ENCODE data around the gene HSD17B4. TPM values are rescaled to one million over a fixed set of nuclear protein-coding genes. Genes with fewer than 3 reads are reported as not detected.
A peak's percentile ranks its signal among the peaks of the same experiment; 100 is the strongest.

HSD17B4 gene
- total and polyA plus RNA-seq, 2 of the 13 experiments (the other 11 are each of a cell fraction or from before 2014, with no cell fraction given), result 178 to 399 TPM

DNA sequence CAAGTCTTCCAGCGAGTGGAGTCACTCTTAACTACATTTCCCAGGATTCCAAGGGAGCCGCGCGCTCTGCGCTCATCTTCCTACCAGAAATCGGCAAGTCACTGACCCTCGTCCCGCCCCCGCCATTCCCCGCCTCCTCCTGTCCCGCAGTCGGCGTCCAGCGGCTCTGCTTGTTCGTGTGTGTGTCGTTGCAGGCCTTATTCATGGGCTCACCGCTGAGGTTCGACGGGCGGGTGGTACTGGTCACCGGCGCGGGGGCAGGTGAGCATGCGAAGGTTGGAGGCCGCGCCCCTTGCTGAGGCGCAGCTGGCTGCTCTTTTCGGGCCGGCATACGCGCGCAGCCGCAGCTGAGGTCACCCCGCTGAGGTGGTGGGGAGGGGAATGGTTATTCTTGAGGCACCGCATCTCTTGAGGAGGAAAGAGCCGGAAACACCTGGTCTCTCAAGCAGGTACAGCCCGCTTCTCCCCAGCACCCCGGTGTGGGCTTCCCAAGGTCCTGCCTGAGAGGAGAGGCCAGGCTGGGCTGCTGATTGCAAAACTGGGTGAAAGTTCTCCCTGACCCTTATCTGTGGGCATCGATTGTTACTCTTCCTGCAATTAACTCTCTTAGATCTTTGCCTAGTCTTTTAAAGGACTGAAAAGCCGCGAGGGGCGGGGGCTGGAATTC lies at the start of gene HSD17B4 (continued):
- TF ChIP-seq, protein P1, sequence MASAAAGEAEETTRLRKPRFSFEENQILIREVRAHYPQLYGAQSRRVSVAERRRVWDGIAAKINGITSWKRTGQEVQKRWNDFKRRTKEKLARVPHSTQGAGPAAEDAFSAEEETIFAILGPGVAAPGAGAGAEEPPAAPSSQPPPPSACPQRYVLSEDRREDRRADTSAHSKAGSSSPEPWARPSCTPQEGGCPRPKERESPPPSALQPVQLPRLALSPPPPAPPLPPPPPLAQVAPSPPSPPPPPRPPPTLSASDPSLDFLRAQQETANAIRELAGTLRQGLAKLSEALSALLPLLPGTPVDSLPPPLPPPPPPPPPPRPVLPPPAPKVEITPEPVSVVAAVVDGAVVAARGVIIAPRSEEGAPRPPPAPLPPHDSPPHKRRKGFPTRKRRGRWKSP (CRISPR knock-in tag; IDR thresholded peaks at IDR 0.05), result no peak; the same call in 1 of the 2 replicates
- TF ChIP-seq ERF (CRISPR knock-in tag; IDR thresholded peaks at IDR 0.05) (0 out of 2 replicates have a peak, but pooled peaks have one; percentile 11), HOXA9 (CRISPR knock-in tag; IDR thresholded peaks at IDR 0.05; ENCODE audit: borderline replicate concordance) (no peak), NAIF1 (CRISPR knock-in tag; IDR thresholded peaks at IDR 0.05; ENCODE audit: borderline replicate concordance) (peak; percentile 58; the same call in 1 of the 2 replicates), ZNF7 (CRISPR knock-in tag; IDR thresholded peaks at IDR 0.05) (no peak), NFRKB (IDR thresholded peaks at IDR 0.05) (no peak), TCF7L2 (IDR thresholded peaks at IDR 0.05; ENCODE audit: low read depth, low read length) (no peak), CBX1 (IDR thresholded peaks at IDR 0.05; ENCODE audit: low read depth) (no peak), ZNF331 (CRISPR knock-in tag; IDR thresholded peaks at IDR 0.05) (peak; percentile 60), ZNF709 (CRISPR knock-in tag; IDR thresholded peaks at IDR 0.05) (peak; percentile 75), MIXL1 (CRISPR knock-in tag; IDR thresholded peaks at IDR 0.05) (peak; percentile 92; the same call in 1 of the 2 replicates), ZNF614 (CRISPR knock-in tag; IDR thresholded peaks at IDR 0.05; ENCODE audit: borderline replicate concordance) (peak; percentile 66; the same call in 1 of the 2 replicates), ZNF296 (CRISPR knock-in tag; conservative IDR thresholded peaks at IDR 0.05) (peak; percentile 67; the same call in 1 of the 2 replicates), ZNF660 (CRISPR knock-in tag; IDR thresholded peaks at IDR 0.05; ENCODE audit: borderline replicate concordance, low read depth) (no peak; the same call in 1 of the 2 replicates), MTA3 (CRISPR knock-in tag; IDR thresholded peaks at IDR 0.05) (no peak), FOSL1 (CRISPR knock-in tag; IDR thresholded peaks at IDR 0.05; ENCODE audit: borderline replicate concordance) (no peak), XRCC5 (optimal IDR thresholded peaks at IDR 0.05; ENCODE audit: low read length) (peak; percentile 21), ZNF138 (CRISPR knock-in tag; IDR thresholded peaks at IDR 0.05; ENCODE audit: low read depth) (no peak), ASH2L (IDR thresholded peaks at IDR 0.05; ENCODE audit: insufficient read length, low read depth, low read length) (peak; percentile 87), ARNT2 (CRISPR knock-in tag; IDR thresholded peaks at IDR 0.05; ENCODE audit: low read depth) (peak; percentile 82), FOXJ3 (CRISPR knock-in tag; IDR thresholded peaks at IDR 0.05; ENCODE audit: borderline replicate concordance) (peak; percentile 91), ZNF678 (CRISPR knock-in tag; IDR thresholded peaks at IDR 0.05) (no peak), BRCA1 (CRISPR knock-in tag; IDR thresholded peaks at IDR 0.05) (no peak)
- TF ChIP-seq, protein P2, sequence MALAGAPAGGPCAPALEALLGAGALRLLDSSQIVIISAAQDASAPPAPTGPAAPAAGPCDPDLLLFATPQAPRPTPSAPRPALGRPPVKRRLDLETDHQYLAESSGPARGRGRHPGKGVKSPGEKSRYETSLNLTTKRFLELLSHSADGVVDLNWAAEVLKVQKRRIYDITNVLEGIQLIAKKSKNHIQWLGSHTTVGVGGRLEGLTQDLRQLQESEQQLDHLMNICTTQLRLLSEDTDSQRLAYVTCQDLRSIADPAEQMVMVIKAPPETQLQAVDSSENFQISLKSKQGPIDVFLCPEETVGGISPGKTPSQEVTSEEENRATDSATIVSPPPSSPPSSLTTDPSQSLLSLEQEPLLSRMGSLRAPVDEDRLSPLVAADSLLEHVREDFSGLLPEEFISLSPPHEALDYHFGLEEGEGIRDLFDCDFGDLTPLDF (CRISPR knock-in tag; IDR thresholded peaks at IDR 0.05), result peak; percentile 75
- TF ChIP-seq, protein P3, sequence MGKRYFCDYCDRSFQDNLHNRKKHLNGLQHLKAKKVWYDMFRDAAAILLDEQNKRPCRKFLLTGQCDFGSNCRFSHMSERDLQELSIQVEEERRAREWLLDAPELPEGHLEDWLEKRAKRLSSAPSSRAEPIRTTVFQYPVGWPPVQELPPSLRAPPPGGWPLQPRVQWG (CRISPR knock-in tag; IDR thresholded peaks at IDR 0.05; ENCODE audit: borderline replicate concordance, low read depth), result no peak
- TF ChIP-seq, protein P4, sequence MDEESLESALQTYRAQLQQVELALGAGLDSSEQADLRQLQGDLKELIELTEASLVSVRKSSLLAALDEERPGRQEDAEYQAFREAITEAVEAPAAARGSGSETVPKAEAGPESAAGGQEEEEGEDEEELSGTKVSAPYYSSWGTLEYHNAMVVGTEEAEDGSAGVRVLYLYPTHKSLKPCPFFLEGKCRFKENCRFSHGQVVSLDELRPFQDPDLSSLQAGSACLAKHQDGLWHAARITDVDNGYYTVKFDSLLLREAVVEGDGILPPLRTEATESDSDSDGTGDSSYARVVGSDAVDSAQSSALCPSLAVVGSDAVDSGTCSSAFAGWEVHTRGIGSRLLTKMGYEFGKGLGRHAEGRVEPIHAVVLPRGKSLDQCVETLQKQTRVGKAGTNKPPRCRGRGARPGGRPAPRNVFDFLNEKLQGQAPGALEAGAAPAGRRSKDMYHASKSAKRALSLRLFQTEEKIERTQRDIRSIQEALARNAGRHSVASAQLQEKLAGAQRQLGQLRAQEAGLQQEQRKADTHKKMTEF (CRISPR knock-in tag; IDR thresholded peaks at IDR 0.05), result peak; percentile 87
- TF ChIP-seq, protein P5, sequence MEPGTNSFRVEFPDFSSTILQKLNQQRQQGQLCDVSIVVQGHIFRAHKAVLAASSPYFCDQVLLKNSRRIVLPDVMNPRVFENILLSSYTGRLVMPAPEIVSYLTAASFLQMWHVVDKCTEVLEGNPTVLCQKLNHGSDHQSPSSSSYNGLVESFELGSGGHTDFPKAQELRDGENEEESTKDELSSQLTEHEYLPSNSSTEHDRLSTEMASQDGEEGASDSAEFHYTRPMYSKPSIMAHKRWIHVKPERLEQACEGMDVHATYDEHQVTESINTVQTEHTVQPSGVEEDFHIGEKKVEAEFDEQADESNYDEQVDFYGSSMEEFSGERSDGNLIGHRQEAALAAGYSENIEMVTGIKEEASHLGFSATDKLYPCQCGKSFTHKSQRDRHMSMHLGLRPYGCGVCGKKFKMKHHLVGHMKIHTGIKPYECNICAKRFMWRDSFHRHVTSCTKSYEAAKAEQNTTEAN (CRISPR knock-in tag; conservative IDR thresholded peaks at IDR 0.05), result no peak
